ENCODE results near the gene MYOZ3. TPM values are rescaled to one million over a fixed set of nuclear protein-coding genes. Genes with fewer than 3 reads are reported as not detected.

Gene MYOZ3
- total RNA-seq, 1 experiment from 2014 or later = not detected

- BruUV-seq (replicated peaks) = no TSS peak
- no peak overlapping the region for H2AFZ ChIP-seq
- H4K20me1 ChIP-seq (ENCODE audit: insufficient read depth) = no peaks in the 10 kb centered on the region
- no peaks in the 10 kb centered on the region for H3K9me3 ChIP-seq (ENCODE audit: insufficient read depth, low read depth)
- H3K36me3 ChIP-seq (ENCODE audit: low read depth) = no peaks in the 10 kb centered on the region
- peaks cover 34% of the 10 kb centered on the region for H3F3A ChIP-seq (ENCODE audit: insufficient read depth, low read depth)
- intact Hi-C loops (cut with micrococcal nuclease; ENCODE audit: unreplicated experiment) = loop anchor here (5.0 kb wide), 2 partner anchors 156 to 171 kb away; no protein-coding TSS in a partner anchor
- H3K4me2 ChIP-seq = peak overlapping the region; percentile 71
- CTCF ChIA-PET = interaction anchor here (1.2 kb wide), 1 partner anchor 58 kb away, joined by 13 read pairs; the partner anchor contains the start of gene RBM22
- H3K27me3 ChIP-seq (ENCODE audit: insufficient read depth, low read depth) = no peaks in the 10 kb centered on the region
- H3K79me2 ChIP-seq (ENCODE audit: low read depth) = no peaks in the 10 kb centered on the region
- TF ChIP-seq EZH2 (IDR thresholded peaks at IDR 0.05; ENCODE audit: low read depth) = no peak
- no peak for TF ChIP-seq CTCF (conservative IDR thresholded peaks at IDR 0.05)
- no peak overlapping the region for H3K27ac ChIP-seq
- H3K9me2 ChIP-seq (ENCODE audit: insufficient read depth) = no peaks in the 10 kb centered on the region
- no peak for DNase-seq
- POLR2A ChIA-PET (ENCODE audit: unreplicated experiment) = interaction anchor here (0.5 to 0.8 kb wide), 2 partner anchors 8 to 194 kb away, joined by 3 to 7 read pairs; no protein-coding TSS in a partner anchor
- peaks cover 67% of the 10 kb centered on the region for H3K4me1 ChIP-seq (replicated peaks; ENCODE audit: insufficient read depth)
- H3K4me3 ChIP-seq = no peak overlapping the region
Observed at GRCh38 chr5:150642991-150643710, 17.9 kb upstream of the MYOZ3 start.

- no peak for TF ChIP-seq EZH2 (IDR thresholded peaks at IDR 0.05; ENCODE audit: low read depth)
- no peak for TF ChIP-seq CTCF (conservative IDR thresholded peaks at IDR 0.05)
- ChIA-PET CTCF (no interaction called here), POLR2A (ENCODE audit: unreplicated experiment) (interaction anchor here (0.6 kb wide), 1 partner anchor 89 kb away, joined by 4 read pairs; no protein-coding TSS in a partner anchor)
Observed at GRCh38 chr5:150644058-150644457, 17.0 kb upstream of the MYOZ3 start.

GRCh38 chr5:150644514-150644913 lies 16.5 kb upstream of the MYOZ3 start:
- intact Hi-C loops (cut with micrococcal nuclease; ENCODE audit: unreplicated experiment) = loop anchor here (5.0 kb wide), 2 partner anchors 157 to 172 kb away; no protein-coding TSS in a partner anchor

More at GRCh38 chr5:150644058-150644457, 17.0 kb upstream of the MYOZ3 start:
- DNase-seq = no peak
- Histone ChIP-seq H3K9me3 (ENCODE audit: insufficient read depth, low read depth) (no peaks in the 10 kb centered on the region), H3K79me2 (ENCODE audit: low read depth) (no peaks in the 10 kb centered on the region), H3K27me3 (ENCODE audit: insufficient read depth, low read depth) (no peaks in the 10 kb centered on the region), H4K20me1 (ENCODE audit: insufficient read depth) (no peaks in the 10 kb centered on the region), H3K9me2 (ENCODE audit: insufficient read depth) (no peaks in the 10 kb centered on the region), H3K4me1 (replicated peaks; ENCODE audit: insufficient read depth) (peaks cover 60% of the 10 kb centered on the region), H2AFZ (no peak overlapping the region), H3K4me2 (no peak overlapping the region), H3K27ac (no peak overlapping the region), H3F3A (ENCODE audit: insufficient read depth, low read depth) (peaks cover 32% of the 10 kb centered on the region), H3K4me3 (no peak overlapping the region), H3K36me3 (ENCODE audit: low read depth) (no peaks in the 10 kb centered on the region)
- BruUV-seq (replicated peaks) = no TSS peak
- intact Hi-C loops (cut with micrococcal nuclease; ENCODE audit: unreplicated experiment) = loop anchor here (5.0 kb wide), 2 partner anchors 157 to 172 kb away; no protein-coding TSS in a partner anchor

More at GRCh38 chr5:150644514-150644913, 16.5 kb upstream of the MYOZ3 start:
- no peaks in the 10 kb centered on the region for H4K20me1 ChIP-seq (ENCODE audit: insufficient read depth)
- H3K4me3 ChIP-seq = no peak overlapping the region
- H3K4me2 ChIP-seq = no peak overlapping the region
- TF ChIP-seq CTCF (conservative IDR thresholded peaks at IDR 0.05) = no peak
- no peak for TF ChIP-seq EZH2 (IDR thresholded peaks at IDR 0.05; ENCODE audit: low read depth)
- H3K9me2 ChIP-seq (ENCODE audit: insufficient read depth) = no peaks in the 10 kb centered on the region
- H3F3A ChIP-seq (ENCODE audit: insufficient read depth, low read depth) = peaks cover 32% of the 10 kb centered on the region
- ChIA-PET CTCF (no interaction called here), POLR2A (ENCODE audit: unreplicated experiment) (no interaction called here)
- H3K27me3 ChIP-seq (ENCODE audit: insufficient read depth, low read depth) = no peaks in the 10 kb centered on the region
- H3K27ac ChIP-seq = no peak overlapping the region
- no peaks in the 10 kb centered on the region for H3K36me3 ChIP-seq (ENCODE audit: low read depth)
- H3K4me1 ChIP-seq (replicated peaks; ENCODE audit: insufficient read depth) = peaks cover 55% of the 10 kb centered on the region
- DNase-seq = no peak
- no TSS peak for BruUV-seq (replicated peaks)
- H3K9me3 ChIP-seq (ENCODE audit: insufficient read depth, low read depth) = no peaks in the 10 kb centered on the region
- H2AFZ ChIP-seq = no peak overlapping the region
- no peaks in the 10 kb centered on the region for H3K79me2 ChIP-seq (ENCODE audit: low read depth)
